ENCODE results near the gene GJD2. TPM values are rescaled to one million over a fixed set of nuclear protein-coding genes. Genes with fewer than 3 reads are reported as not detected.

The GJD2 gene
- total RNA-seq, 1 donor from 2014 or later = 0.89 TPM

DNA sequence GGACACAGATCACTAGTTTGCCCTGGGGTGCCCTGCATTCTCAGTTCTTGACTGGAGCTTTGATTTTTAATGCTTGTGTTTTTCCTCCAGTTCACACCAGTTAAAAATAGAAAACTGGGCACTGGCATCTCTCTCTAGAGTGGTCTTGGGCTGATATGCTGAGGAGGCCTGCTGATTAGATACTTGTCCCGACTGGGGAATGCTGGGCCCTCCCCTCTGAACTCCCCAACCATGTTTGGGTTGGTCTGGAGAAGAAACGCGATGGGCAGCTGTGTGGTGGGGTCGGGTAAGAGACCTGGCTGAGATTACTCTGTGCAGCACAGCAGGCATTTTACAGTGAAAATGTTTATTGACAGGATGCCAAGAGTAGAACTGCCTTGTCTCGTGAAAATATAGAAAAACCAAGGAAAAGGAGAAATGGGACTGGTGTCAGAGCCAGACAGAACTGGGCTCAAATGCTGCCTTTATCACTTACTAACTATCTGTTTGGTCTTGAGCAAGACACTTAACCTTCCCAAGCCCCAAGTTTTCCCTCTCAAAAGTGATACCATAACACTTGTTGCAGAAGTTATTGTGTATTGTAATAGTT is 42.1 kb upstream of the GJD2 start:
- H3K27me3 Mint-ChIP-seq = peaks cover 62% of the 10 kb centered on the region
- H3K9me3 Mint-ChIP-seq = no peaks in the 10 kb centered on the region
- no peak for DNase-seq (ENCODE audit: extremely low spot score, unreplicated experiment)
- no peak overlapping the region for H3K27ac Mint-ChIP-seq
- no peak overlapping the region for H3K4me3 Mint-ChIP-seq
- TF ChIP-seq, protein P1, sequence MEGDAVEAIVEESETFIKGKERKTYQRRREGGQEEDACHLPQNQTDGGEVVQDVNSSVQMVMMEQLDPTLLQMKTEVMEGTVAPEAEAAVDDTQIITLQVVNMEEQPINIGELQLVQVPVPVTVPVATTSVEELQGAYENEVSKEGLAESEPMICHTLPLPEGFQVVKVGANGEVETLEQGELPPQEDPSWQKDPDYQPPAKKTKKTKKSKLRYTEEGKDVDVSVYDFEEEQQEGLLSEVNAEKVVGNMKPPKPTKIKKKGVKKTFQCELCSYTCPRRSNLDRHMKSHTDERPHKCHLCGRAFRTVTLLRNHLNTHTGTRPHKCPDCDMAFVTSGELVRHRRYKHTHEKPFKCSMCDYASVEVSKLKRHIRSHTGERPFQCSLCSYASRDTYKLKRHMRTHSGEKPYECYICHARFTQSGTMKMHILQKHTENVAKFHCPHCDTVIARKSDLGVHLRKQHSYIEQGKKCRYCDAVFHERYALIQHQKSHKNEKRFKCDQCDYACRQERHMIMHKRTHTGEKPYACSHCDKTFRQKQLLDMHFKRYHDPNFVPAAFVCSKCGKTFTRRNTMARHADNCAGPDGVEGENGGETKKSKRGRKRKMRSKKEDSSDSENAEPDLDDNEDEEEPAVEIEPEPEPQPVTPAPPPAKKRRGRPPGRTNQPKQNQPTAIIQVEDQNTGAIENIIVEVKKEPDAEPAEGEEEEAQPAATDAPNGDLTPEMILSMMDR (conservative IDR thresholded peaks at IDR 0.05) = no peak
- peaks cover 12% of the 10 kb centered on the region for H3K4me1 Mint-ChIP-seq (ENCODE audit: unreplicated experiment)
- no peaks in the 10 kb centered on the region for H3K36me3 Mint-ChIP-seq

DNA sequence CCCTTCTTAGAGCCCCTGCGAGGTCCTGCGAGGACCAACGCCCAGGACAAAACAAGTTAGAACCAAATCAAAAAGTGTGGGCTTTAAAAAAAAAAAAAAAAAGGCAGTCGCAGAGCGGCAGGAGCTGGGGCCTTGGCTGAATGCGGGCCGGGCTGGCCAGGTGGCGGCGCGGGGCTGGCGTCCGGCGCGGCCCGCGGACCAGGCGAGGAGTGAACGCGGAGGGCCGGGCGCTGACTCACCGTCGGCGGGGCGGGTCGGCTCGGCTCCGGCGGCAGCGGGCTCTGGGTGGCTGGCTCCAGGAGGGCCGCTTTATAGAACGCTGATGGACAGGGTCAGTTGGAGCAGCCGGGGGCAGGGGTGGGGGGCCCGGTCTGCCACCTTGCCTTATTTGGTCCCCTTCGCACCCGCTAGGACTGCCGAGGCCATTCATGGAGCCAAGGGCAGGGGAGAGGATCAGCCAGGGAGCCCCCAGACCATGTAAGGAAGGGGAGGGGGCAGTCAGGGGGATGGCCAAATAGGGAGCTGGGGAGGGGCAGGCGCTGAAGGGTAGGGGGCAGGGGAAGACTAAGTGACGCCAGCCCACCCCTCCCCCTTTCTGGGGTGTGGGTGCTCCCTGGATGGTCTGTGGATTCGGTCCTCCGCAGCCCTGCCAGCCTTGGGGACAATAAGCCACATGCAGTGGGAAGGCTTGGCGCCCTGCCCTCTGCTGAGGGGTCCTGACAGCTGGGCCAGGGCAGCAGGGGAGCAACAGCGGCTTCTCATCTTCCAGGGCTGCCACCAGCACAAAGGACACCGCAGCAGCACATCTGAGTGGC is 40.7 kb upstream of the GJD2 start, which contains the start of gene ACTC1:
Gene ACTC1 (minus strand): TSS at position 283 of the 815 bp plus-strand sequence. CDS start 741 bp downstream, outside the sequence.
- H3K4me1 Mint-ChIP-seq (ENCODE audit: unreplicated experiment) = peaks cover 9% of the 10 kb centered on the region
- H3K9me3 Mint-ChIP-seq = no peaks in the 10 kb centered on the region
- TF ChIP-seq, protein P1 (conservative IDR thresholded peaks at IDR 0.05) = no peak
- peaks cover 74% of the 10 kb centered on the region for H3K27me3 Mint-ChIP-seq
- H3K27ac Mint-ChIP-seq = no peak within 1 kb of the TSS
- peak within 1 kb of the TSS; percentile 59 for H3K4me3 Mint-ChIP-seq
- no peaks in the 10 kb centered on the region for H3K36me3 Mint-ChIP-seq
- no peak for DNase-seq (ENCODE audit: extremely low spot score, unreplicated experiment)

DNA sequence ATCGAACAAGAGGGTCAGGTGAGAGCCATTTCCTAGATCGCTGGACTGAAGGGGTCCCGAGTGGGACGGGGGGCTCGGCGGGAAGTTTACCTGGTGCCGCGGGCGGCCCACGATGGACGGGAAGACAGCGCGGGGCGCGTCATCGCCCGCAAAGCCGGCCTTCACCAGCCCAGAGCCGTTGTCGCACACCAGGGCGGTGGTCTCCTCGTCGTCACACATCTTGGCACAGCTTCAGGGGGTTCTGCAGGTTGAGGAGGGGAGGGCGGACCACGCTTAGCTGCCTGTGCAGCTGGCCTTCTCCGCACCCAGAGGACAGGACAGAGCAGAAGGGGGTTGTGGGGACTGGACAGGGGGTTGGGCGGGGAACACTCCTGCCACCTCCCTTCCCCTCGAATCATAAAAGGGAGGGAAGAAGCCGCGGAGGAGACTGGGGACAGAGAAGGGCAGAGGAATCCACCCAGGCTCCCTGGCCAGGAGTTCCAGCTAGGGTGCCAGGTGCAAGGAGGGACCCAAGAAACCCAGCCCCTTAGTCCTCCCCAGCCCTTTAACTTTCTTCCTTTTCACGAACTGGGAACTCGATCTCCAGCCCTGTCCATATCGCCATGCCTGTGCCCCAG is 39.9 kb upstream of the GJD2 start:
- H3K9me3 Mint-ChIP-seq = no peaks in the 10 kb centered on the region
- H3K27ac Mint-ChIP-seq = no peak overlapping the region
- H3K27me3 Mint-ChIP-seq = peaks cover 76% of the 10 kb centered on the region
- TF ChIP-seq, protein P1 (conservative IDR thresholded peaks at IDR 0.05) = no peak
- H3K4me1 Mint-ChIP-seq (ENCODE audit: unreplicated experiment) = peaks cover 5% of the 10 kb centered on the region
- DNase-seq (ENCODE audit: extremely low spot score, unreplicated experiment) = no peak
- no peaks in the 10 kb centered on the region for H3K36me3 Mint-ChIP-seq
- H3K4me3 Mint-ChIP-seq = peak overlapping the region; percentile 59

DNA sequence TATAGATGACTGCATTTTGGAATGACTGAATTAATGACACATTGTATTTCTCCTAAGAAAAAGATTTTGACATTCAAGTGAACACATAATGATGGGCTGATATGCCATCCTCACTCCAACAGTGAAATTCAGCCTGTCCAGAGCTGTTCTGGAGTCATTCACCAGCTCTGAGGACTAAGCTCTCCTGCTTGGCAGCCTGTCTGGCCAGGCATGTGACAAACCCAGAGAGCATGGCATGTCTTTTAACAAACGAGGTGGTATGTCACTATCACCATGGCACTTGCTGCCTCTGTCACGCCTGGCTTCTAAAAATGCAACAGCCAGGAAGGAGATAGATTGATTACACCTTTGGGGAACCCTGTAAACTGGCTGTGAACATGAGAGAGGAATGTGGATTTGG is 39.1 kb upstream of the GJD2 start:
- TF ChIP-seq, protein P1 (conservative IDR thresholded peaks at IDR 0.05) = no peak
- no peak for DNase-seq (ENCODE audit: extremely low spot score, unreplicated experiment)
- peak overlapping the region; percentile 59 for H3K4me3 Mint-ChIP-seq
- no peaks in the 10 kb centered on the region for H3K36me3 Mint-ChIP-seq
- no peaks in the 10 kb centered on the region for H3K9me3 Mint-ChIP-seq
- H3K27me3 Mint-ChIP-seq = peaks cover 74% of the 10 kb centered on the region
- H3K27ac Mint-ChIP-seq = no peak overlapping the region
- H3K4me1 Mint-ChIP-seq (ENCODE audit: unreplicated experiment) = no peaks in the 10 kb centered on the region

DNA sequence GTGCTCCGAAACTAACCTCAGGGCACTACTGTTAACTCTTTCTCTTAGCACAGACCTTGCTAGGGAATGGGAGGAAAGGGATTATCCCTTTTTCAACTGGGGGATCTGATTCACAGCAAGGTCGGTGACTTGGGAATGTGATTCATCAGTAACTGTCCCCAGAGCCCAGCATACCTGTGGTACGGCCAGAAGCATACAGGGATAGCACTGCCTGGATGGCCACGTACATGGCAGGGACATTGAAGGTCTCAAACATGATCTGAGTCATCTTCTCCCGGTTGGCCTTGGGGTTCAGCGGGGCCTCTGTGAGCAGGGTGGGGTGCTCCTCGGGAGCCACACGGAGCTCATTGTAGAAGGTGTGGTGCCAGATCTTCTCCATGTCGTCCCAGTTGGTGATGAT is 38.3 kb upstream of the GJD2 start:
- Mint-ChIP-seq H3K4me3 (no peak overlapping the region), H3K4me1 (ENCODE audit: unreplicated experiment) (no peaks in the 10 kb centered on the region), H3K27ac (no peak overlapping the region), H3K36me3 (no peaks in the 10 kb centered on the region), H3K27me3 (peaks cover 74% of the 10 kb centered on the region), H3K9me3 (no peaks in the 10 kb centered on the region)
- DNase-seq (ENCODE audit: extremely low spot score, unreplicated experiment) = no peak
- TF ChIP-seq, protein P1 (conservative IDR thresholded peaks at IDR 0.05) = no peak
